Activated T-cell treated with anti-CD3 and anti-CD28 coated beads, Interleukin-2, amount 50 U/mL, for 4 hours (primary cell): ENCODE data around the gene ZFYVE9. TPM values are rescaled to one million over a fixed set of nuclear protein-coding genes. Genes with fewer than 3 reads are reported as not detected.

Experiments
- ATAC-seq, 2 donors: fragments of 200-7000 bp; cut with Tn5 transposase; one replicate each; pipeline ENCODE4 v1.10.0; 2021
- DNase-seq: peaks from one replicate; pipeline ENCODE4 v3.0.0-alpha.2; 2020
- H3K27me3 Mint-ChIP-seq: one replicate; pipeline ENCODE4 v1.8.0; 2021; ENCODE audit warnings: low read depth, mixed read lengths
- H3K36me3 Mint-ChIP-seq: one replicate; pipeline ENCODE4 v1.8.0; 2022; ENCODE audit warnings: mixed read lengths; ENCODE audit not compliant: insufficient read depth
- H3K4me1 Mint-ChIP-seq: one replicate; pipeline ENCODE4 v1.8.0; 2021; ENCODE audit warnings: low read depth, mixed read lengths
- H3K4me3 Mint-ChIP-seq: one replicate; pipeline ENCODE4 v1.8.0; 2021; ENCODE audit warnings: mild to moderate bottlenecking, moderate library complexity, mixed read lengths
- H3K9me3 Mint-ChIP-seq: one replicate; pipeline ENCODE4 v1.8.0; 2021; ENCODE audit warnings: mixed read lengths
- total RNA-seq, 3 donors: library from RNA; stranded (reverse); gene quantifications; one replicate each; pipeline ENCODE4 v1.2.1, GENCODE V29; 2021

Gene ZFYVE9
- total RNA-seq, 3 donors from 2014 or later, result 5.4 to 5.9 (median 5.5) TPM

GRCh38 chr1:52235646-52236045 is 93.8 kb downstream of the ZFYVE9 start:
- Mint-ChIP-seq H3K9me3 (no peaks in the 10 kb centered on the region), H3K36me3 (peaks cover 12% of the 10 kb centered on the region), H3K4me1 (peaks cover 6% of the 10 kb centered on the region), H3K27me3 (no peaks in the 10 kb centered on the region), H3K4me3 (no peak overlapping the region)
- no peak for DNase-seq
- ATAC-seq, result no peak

GRCh38 chr1:52237430-52237829 is 95.5 kb downstream of the ZFYVE9 start:
- peaks cover 6% of the 10 kb centered on the region for H3K4me1 Mint-ChIP-seq
- no peak overlapping the region for H3K4me3 Mint-ChIP-seq
- peaks cover 12% of the 10 kb centered on the region for H3K36me3 Mint-ChIP-seq
- H3K27me3 Mint-ChIP-seq, result no peaks in the 10 kb centered on the region
- no peaks in the 10 kb centered on the region for H3K9me3 Mint-ChIP-seq
- ATAC-seq (no peak), DNase-seq (no peak)

- Mint-ChIP-seq H3K4me3 (no peak overlapping the region), H3K36me3 (peaks cover 12% of the 10 kb centered on the region), H3K27me3 (no peaks in the 10 kb centered on the region), H3K9me3 (no peaks in the 10 kb centered on the region), H3K4me1 (peaks cover 6% of the 10 kb centered on the region)
- no peak for ATAC-seq
- no peak for DNase-seq
Observed at GRCh38 chr1:52238474-52238873, 96.6 kb downstream of the ZFYVE9 start.

GRCh38 chr1:52238887-52239707 is 97.2 kb downstream of the ZFYVE9 start:
- H3K36me3 Mint-ChIP-seq, result peaks cover 10% of the 10 kb centered on the region
- H3K4me1 Mint-ChIP-seq, result peaks cover 6% of the 10 kb centered on the region
- no peak for ATAC-seq
- no peaks in the 10 kb centered on the region for H3K9me3 Mint-ChIP-seq
- H3K27me3 Mint-ChIP-seq, result no peaks in the 10 kb centered on the region
- no peak overlapping the region for H3K4me3 Mint-ChIP-seq
- no peak for DNase-seq

- DNase-seq, result no peak
- peaks cover 7% of the 10 kb centered on the region for H3K36me3 Mint-ChIP-seq
- H3K4me1 Mint-ChIP-seq, result peaks cover 6% of the 10 kb centered on the region
- H3K27me3 Mint-ChIP-seq, result no peaks in the 10 kb centered on the region
- H3K4me3 Mint-ChIP-seq, result no peak overlapping the region
- no peaks in the 10 kb centered on the region for H3K9me3 Mint-ChIP-seq
- no peak for ATAC-seq
Observed at GRCh38 chr1:52239708-52240001, 97.8 kb downstream of the ZFYVE9 start.

DNA sequence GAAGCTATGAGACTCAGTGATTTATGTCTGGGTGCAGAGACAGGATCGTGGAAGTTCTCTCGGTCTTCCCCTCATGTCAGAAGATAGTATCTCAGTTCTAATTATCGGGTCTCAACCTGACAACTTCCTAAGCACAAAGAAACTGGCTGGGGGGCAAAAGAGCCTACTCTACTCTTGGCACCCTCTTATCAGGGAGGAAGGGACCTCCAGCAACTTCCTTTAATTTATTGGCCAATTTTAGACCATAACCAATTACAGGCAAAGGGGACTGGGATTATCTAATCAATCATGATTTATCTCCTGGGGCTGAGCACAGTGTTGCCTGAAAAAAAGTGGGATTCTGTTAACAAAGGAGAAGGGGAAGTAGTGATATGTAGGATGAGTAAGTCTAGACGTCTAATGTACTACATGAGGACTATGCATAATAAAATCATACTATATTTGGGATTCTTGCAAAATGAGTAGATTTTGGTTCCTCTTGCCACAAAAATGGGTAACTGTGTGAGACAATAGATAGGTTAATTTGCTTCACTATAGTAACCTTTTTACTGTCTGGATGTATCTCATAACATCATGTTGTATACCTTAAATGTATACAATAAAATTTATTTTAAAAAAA is 98.8 kb downstream of the ZFYVE9 start:
- Mint-ChIP-seq H3K27me3 (no peaks in the 10 kb centered on the region), H3K9me3 (no peaks in the 10 kb centered on the region), H3K36me3 (peaks cover 2% of the 10 kb centered on the region), H3K4me1 (peaks cover 6% of the 10 kb centered on the region), H3K4me3 (no peak overlapping the region)
- ATAC-seq (no peak), DNase-seq (no peak)

- ATAC-seq (peak in 1 of 2 donors; percentile 48), DNase-seq (no peak)
- Mint-ChIP-seq H3K27me3 (no peaks in the 10 kb centered on the region), H3K9me3 (no peaks in the 10 kb centered on the region), H3K36me3 (peaks cover 3% of the 10 kb centered on the region), H3K4me1 (peaks cover 6% of the 10 kb centered on the region), H3K4me3 (no peak overlapping the region)
Observed at GRCh38 chr1:52243221-52243987, 101.5 kb downstream of the ZFYVE9 start.

DNA sequence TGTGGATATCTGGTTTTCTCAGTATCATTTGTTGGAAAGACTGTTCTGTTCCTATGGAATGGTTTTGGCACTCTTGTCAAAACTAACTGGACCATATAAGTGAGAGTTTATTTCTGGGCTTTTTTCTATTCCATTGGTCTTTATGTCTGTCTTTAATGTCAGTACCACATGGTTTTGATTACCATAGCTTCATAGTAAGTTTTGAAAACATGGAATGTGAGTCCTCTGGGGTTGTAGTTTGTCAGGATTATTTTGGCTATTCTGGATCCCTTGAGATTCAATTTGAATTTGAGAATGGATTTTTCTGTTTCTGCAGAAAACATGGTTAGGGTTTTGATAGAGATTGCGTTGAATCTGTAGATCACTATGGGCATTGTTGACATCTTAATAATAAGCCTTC is 107.9 kb downstream of the ZFYVE9 start:
- Mint-ChIP-seq H3K4me1 (no peaks in the 10 kb centered on the region), H3K27me3 (no peaks in the 10 kb centered on the region), H3K4me3 (no peak overlapping the region), H3K9me3 (no peaks in the 10 kb centered on the region), H3K36me3 (peaks cover 7% of the 10 kb centered on the region)
- ATAC-seq (no peak), DNase-seq (no peak)

- no peak for ATAC-seq
- H3K4me3 Mint-ChIP-seq, result no peak overlapping the region
- no peaks in the 10 kb centered on the region for H3K4me1 Mint-ChIP-seq
- H3K9me3 Mint-ChIP-seq, result no peaks in the 10 kb centered on the region
- peaks cover 6% of the 10 kb centered on the region for H3K36me3 Mint-ChIP-seq
- no peaks in the 10 kb centered on the region for H3K27me3 Mint-ChIP-seq
- DNase-seq, result no peak
Observed at GRCh38 chr1:52253421-52253820, 111.5 kb downstream of the ZFYVE9 start.

DNA sequence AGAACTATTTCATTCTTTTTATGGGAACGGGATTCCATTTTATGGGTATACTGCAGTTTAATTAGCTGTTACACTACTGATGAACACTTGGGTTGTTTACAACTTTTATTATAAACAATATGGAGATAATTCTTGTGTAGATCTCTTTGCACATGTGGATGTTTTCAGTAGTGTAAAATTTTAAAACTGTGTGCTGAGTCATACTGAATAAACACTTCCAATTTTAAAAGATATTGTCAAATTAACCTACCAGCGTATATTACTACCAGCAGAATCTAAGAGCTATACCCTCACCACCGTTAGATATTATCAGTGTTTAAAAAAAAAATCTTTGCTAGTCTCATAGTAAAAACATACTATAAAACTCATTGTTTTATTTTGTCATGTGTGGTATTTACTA is 118.0 kb downstream of the ZFYVE9 start:
- no peaks in the 10 kb centered on the region for H3K36me3 Mint-ChIP-seq
- no peak for DNase-seq
- no peak for ATAC-seq
- no peaks in the 10 kb centered on the region for H3K4me1 Mint-ChIP-seq
- H3K27me3 Mint-ChIP-seq, result no peaks in the 10 kb centered on the region
- no peak overlapping the region for H3K4me3 Mint-ChIP-seq
- H3K9me3 Mint-ChIP-seq, result no peaks in the 10 kb centered on the region

GRCh38 chr1:52263153-52263910 is 121.4 kb downstream of the ZFYVE9 start:
- no peaks in the 10 kb centered on the region for H3K4me1 Mint-ChIP-seq
- H3K9me3 Mint-ChIP-seq, result no peaks in the 10 kb centered on the region
- DNase-seq (no peak), ATAC-seq (no peak)
- H3K27me3 Mint-ChIP-seq, result no peaks in the 10 kb centered on the region
- H3K36me3 Mint-ChIP-seq, result no peaks in the 10 kb centered on the region
- H3K4me3 Mint-ChIP-seq, result no peak overlapping the region

GRCh38 chr1:52264530-52265115 is 122.7 kb downstream of the ZFYVE9 start:
- H3K36me3 Mint-ChIP-seq, result peaks cover 4% of the 10 kb centered on the region
- DNase-seq, result no peak
- ATAC-seq, result no peak
- no peaks in the 10 kb centered on the region for H3K4me1 Mint-ChIP-seq
- no peaks in the 10 kb centered on the region for H3K9me3 Mint-ChIP-seq
- no peak overlapping the region for H3K4me3 Mint-ChIP-seq
- no peaks in the 10 kb centered on the region for H3K27me3 Mint-ChIP-seq

GRCh38 chr1:52266507-52266906 is 124.6 kb downstream of the ZFYVE9 start:
- DNase-seq (no peak), ATAC-seq (no peak)
- no peaks in the 10 kb centered on the region for H3K4me1 Mint-ChIP-seq
- peaks cover 7% of the 10 kb centered on the region for H3K36me3 Mint-ChIP-seq
- no peaks in the 10 kb centered on the region for H3K27me3 Mint-ChIP-seq
- no peaks in the 10 kb centered on the region for H3K9me3 Mint-ChIP-seq
- no peak overlapping the region for H3K4me3 Mint-ChIP-seq

- Mint-ChIP-seq H3K4me1 (no peaks in the 10 kb centered on the region), H3K36me3 (peaks cover 7% of the 10 kb centered on the region), H3K4me3 (no peak overlapping the region)
Observed at GRCh38 chr1:52268372-52268771, 126.5 kb downstream of the ZFYVE9 start.

More at GRCh38 chr1:52268372-52268771, 126.5 kb downstream of the ZFYVE9 start:
- ATAC-seq (no peak), DNase-seq (no peak)
- Mint-ChIP-seq H3K9me3 (no peaks in the 10 kb centered on the region), H3K27me3 (no peaks in the 10 kb centered on the region)
